Panc1 (cell line): ENCODE results near the gene HPN. TPM values are rescaled to one million over a fixed set of nuclear protein-coding genes. Genes with fewer than 3 reads are reported as not detected.
A peak's percentile ranks its signal among the peaks of the same experiment; 100 is the strongest.

ENCODE experiments used
- ATAC-seq: fragments of 200-7000 bp; cut with Tn5 transposase; 2 replicates; pipeline ENCODE4 v1.9.1; 2020; ENCODE audit warnings: mild to moderate bottlenecking, moderate library complexity
- BruUV-seq: library from RNA; stranded (reverse); fragments of 400-500 nt; replicated peaks from 2 replicates; lab custom pipeline; 2021; lab: Mats Ljungman, UMichigan
- CTCF ChIA-PET: fragments of 300-600 bp; sonication (Branson Sonifier 250); formaldehyde crosslinking; loops from one replicate; lab custom pipeline; 2022; ENCODE audit warnings: antibody characterized with exemption; lab: Charles Lee
- POLR2A ChIA-PET: fragments of 300-600 bp; sonication (Branson Sonifier 250); formaldehyde crosslinking; loops from one replicate; lab custom pipeline; 2022; ENCODE audit warnings: antibody characterized with exemption; lab: Charles Lee
- DNase-seq: peaks from one replicate; pipeline ENCODE4 v3.0.0-alpha.2; 2010; ENCODE audit warnings: low read depth, low spot score
- H3K27ac ChIP-seq: 2 replicates; pipeline ENCODE4 v1.5.1; 2011; ENCODE audit warnings: mild to moderate bottlenecking, low read length, inconsistent platforms
- H3K27me3 ChIP-seq: fragments of 200-500 bp; sonication (Bioruptor generic); 2 replicates; pipeline ENCODE4 v1.6.0; 2014; ENCODE audit warnings: low read length, inconsistent platforms; ENCODE audit not compliant: control insufficient read depth, insufficient read depth
- H3K36me3 ChIP-seq: fragments of 200-500 bp; sonication (Bioruptor generic); 2 replicates; pipeline ENCODE4 v1.5.1; 2014; ENCODE audit warnings: inconsistent platforms, mild to moderate bottlenecking, low read length, moderate library complexity; ENCODE audit not compliant: control insufficient read depth, insufficient read depth
- H3K4me1 ChIP-seq: 2 replicates; pipeline ENCODE4 v1.5.1; 2011; ENCODE audit warnings: inconsistent platforms, mild to moderate bottlenecking, low read length, moderate library complexity; ENCODE audit not compliant: control insufficient read depth, insufficient read depth
- H3K4me3 ChIP-seq, 2 experiments: 2 replicates each; pipeline ENCODE4 v1.5.1; 2011 to 2012; ENCODE audit warnings: low read depth in 2 of 2, low read length in 2 of 2, mild to moderate bottlenecking in 2 of 2, inconsistent platforms in 1 of 2, moderate library complexity in 1 of 2
- H3K9me3 ChIP-seq: fragments of 200-500 bp; sonication (Bioruptor generic); 2 replicates; pipeline ENCODE4 v1.5.1; 2014; ENCODE audit warnings: low read depth, mild to moderate bottlenecking, inconsistent platforms, low read length, moderate library complexity; ENCODE audit not compliant: control insufficient read depth, insufficient read depth
- POLR2AphosphoS5 ChIP-seq: IDR thresholded peaks from 2 replicates; pipeline ENCODE4 v1.6.1; 2012; ENCODE audit warnings: mild to moderate bottlenecking, low read depth, low read length, moderate library complexity
- REST ChIP-seq, 2 experiments: IDR thresholded peaks; 2 replicates each; pipeline ENCODE4 v1.6.1; 2011 to 2012; ENCODE audit warnings: low read depth in 2 of 2, control low read depth in 1 of 2, low read length in 1 of 2, mild to moderate bottlenecking in 1 of 2, moderate library complexity in 1 of 2; ENCODE audit not compliant: insufficient read depth in 1 of 2
- SIN3A ChIP-seq: IDR thresholded peaks from 2 replicates; pipeline ENCODE4 v1.6.1; 2012; ENCODE audit warnings: low read depth, mild to moderate bottlenecking, low read length, moderate library complexity, borderline replicate concordance; ENCODE audit not compliant: insufficient read depth
- TCF7L2 ChIP-seq: IDR thresholded peaks from 2 replicates; pipeline ENCODE4 v1.6.1; 2011; ENCODE audit warnings: mild to moderate bottlenecking, low read depth, low read length, inconsistent platforms
- in situ Hi-C: cut with HindIII; loops from 2 replicates; pipeline ENCODE4 v1.10.0; 2016; ENCODE audit warnings: low sequenced_read_pairs, low pct_unique_long_range_greater_than_20kb
- intact Hi-C: fragments of 100-400 bp; cut with micrococcal nuclease; formaldehyde crosslinking; loops from one replicate; pipeline ENCODE4 v1.10.0; 2022; ENCODE audit not compliant: unreplicated experiment
- total RNA-seq: library from RNA; stranded (reverse); gene quantifications from one replicate; pipeline ENCODE4 v1.2.1, GENCODE V29; 2021; ENCODE audit not compliant: unreplicated experiment
- TF ChIP-seq, protein P1 (sequence below): fragments of 450-650 bp; IDR thresholded peaks from 2 replicates; pipeline ENCODE4 v1.5.1; 2017; ENCODE audit warnings: mild to moderate bottlenecking

Gene HPN
- total RNA-seq, 1 experiment from 2014 or later, result 0.08 TPM

DNA sequence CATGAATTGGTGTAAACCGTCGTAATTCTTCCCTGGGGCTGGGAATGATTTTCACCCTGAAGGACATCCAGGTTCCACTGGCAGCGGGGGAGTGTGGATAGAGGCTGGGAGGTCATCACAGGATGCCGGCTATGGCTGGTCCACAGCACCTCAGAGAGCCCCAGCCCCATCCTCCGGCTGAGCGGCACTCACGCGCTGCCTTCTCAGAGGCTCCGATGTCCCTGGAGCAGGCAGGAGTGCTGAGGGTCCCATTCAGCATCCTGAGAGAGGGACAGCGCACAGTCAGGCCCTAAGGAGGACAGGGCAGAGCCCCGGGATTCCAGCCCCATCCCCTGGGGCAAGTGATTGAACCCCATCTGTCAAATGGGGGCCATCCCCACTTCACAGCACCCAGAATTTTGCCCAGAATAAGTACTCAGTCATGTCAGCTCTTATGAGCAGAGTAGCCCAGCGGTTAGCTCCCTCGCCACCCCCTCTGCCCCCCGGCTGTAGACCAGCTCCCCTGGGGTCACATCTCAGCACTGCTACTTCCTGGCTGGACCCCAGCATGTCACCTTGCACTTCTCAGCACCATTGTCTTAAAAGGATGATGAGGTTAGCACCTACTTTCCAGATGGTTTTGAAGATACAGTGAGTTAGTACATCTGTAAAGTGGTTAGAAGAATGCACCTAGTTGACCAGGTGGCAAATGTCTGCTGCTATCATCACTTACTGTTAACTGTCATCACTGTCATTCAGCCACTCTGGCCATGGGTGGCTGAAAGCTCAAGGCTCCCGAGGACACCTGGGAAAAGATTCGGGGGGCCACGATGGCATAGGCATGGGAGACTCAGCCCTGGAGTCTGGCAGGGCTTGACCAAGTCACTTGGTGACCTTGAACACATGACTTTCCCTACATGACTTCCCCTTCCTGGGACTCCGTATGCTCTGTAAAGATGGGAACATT, 29.5 kb upstream of the HPN start:
- BruUV-seq, result no TSS peak
- Histone ChIP-seq H3K4me3 (no peak overlapping the region), H3K4me1 (no peaks in the 10 kb centered on the region), H3K27me3 (no peaks in the 10 kb centered on the region), H3K36me3 (no peaks in the 10 kb centered on the region), H3K27ac (no peak overlapping the region), H3K9me3 (no peaks in the 10 kb centered on the region)
- TF ChIP-seq REST (IDR thresholded peaks at IDR 0.05; ENCODE audit: insufficient read depth in 1 of 2, low read depth in 2 of 2, low read length in 1 of 2), result no peak
- TF ChIP-seq SIN3A, result no peak
- TF ChIP-seq POLR2AphosphoS5, result no peak
- TF ChIP-seq, protein P1, sequence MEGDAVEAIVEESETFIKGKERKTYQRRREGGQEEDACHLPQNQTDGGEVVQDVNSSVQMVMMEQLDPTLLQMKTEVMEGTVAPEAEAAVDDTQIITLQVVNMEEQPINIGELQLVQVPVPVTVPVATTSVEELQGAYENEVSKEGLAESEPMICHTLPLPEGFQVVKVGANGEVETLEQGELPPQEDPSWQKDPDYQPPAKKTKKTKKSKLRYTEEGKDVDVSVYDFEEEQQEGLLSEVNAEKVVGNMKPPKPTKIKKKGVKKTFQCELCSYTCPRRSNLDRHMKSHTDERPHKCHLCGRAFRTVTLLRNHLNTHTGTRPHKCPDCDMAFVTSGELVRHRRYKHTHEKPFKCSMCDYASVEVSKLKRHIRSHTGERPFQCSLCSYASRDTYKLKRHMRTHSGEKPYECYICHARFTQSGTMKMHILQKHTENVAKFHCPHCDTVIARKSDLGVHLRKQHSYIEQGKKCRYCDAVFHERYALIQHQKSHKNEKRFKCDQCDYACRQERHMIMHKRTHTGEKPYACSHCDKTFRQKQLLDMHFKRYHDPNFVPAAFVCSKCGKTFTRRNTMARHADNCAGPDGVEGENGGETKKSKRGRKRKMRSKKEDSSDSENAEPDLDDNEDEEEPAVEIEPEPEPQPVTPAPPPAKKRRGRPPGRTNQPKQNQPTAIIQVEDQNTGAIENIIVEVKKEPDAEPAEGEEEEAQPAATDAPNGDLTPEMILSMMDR, result no peak
- no peak for TF ChIP-seq TCF7L2
- CTCF ChIA-PET, result no interaction called here
- no peak for ATAC-seq
- POLR2A ChIA-PET, result no interaction called here
- no peak for DNase-seq
- intact Hi-C loops (loop anchor here (5.0 kb wide), 1 partner anchor 40 kb away; no protein-coding TSS in a partner anchor), in situ Hi-C loops (no loop called here)

GRCh38 chr19:35013041-35013819, 28.3 kb upstream of the HPN start:
- H3K4me1 ChIP-seq, result no peaks in the 10 kb centered on the region
- no peaks in the 10 kb centered on the region for H3K27me3 ChIP-seq
- no peak overlapping the region for H3K27ac ChIP-seq
- ChIA-PET CTCF (no interaction called here), POLR2A (interaction anchor here (0.6 kb wide), 1 partner anchor 32 kb away, joined by 3 read pairs; no protein-coding TSS in a partner anchor)
- in situ Hi-C loops (no loop called here), intact Hi-C loops (loop anchor here (5.0 kb wide), 1 partner anchor 41 kb away; no protein-coding TSS in a partner anchor)
- DNase-seq (peak; percentile 32), ATAC-seq (peak; percentile 81)
- no TSS peak for BruUV-seq
- H3K36me3 ChIP-seq, result no peaks in the 10 kb centered on the region
- H3K4me3 ChIP-seq, result no peak overlapping the region
- TF ChIP-seq, protein P1, result peak; percentile 98
- TF ChIP-seq TCF7L2, result no peak
- no peaks in the 10 kb centered on the region for H3K9me3 ChIP-seq
